ENCODE results near the gene ADISSP.

The ADISSP gene

GRCh38 chr20:3777716-3778629 is 10.4 kb upstream of the ADISSP start:
- H3K4me3 ChIP-seq (ENCODE audit: low read depth, low read length), result no peak overlapping the region
- no peak for DNase-seq (ENCODE audit: low read depth)
- no peak for TF ChIP-seq CTCF (IDR thresholded peaks at IDR 0.05; ENCODE audit: control insufficient read depth, extremely low read depth, insufficient read depth)

GRCh38 chr20:3777381-3777715 is 9.8 kb upstream of the ADISSP start:
- DNase-seq (ENCODE audit: low read depth), result no peak
- no peak overlapping the region for H3K4me3 ChIP-seq (ENCODE audit: low read depth, low read length)
- no peak for TF ChIP-seq CTCF (IDR thresholded peaks at IDR 0.05; ENCODE audit: control insufficient read depth, extremely low read depth, insufficient read depth)

GRCh38 chr20:3775457-3776108 is 8.0 kb upstream of the ADISSP start:
- DNase-seq (ENCODE audit: low read depth), result no peak
- no peak overlapping the region for H3K4me3 ChIP-seq (ENCODE audit: low read depth, low read length)
- no peak for TF ChIP-seq CTCF (IDR thresholded peaks at IDR 0.05; ENCODE audit: control insufficient read depth, extremely low read depth, insufficient read depth)

GRCh38 chr20:3771552-3772058 is 4.1 kb upstream of the ADISSP start:
- DNase-seq (ENCODE audit: low read depth), result no peak
- no peak for TF ChIP-seq CTCF (IDR thresholded peaks at IDR 0.05; ENCODE audit: control insufficient read depth, extremely low read depth, insufficient read depth)
- no peak overlapping the region for H3K4me3 ChIP-seq (ENCODE audit: low read depth, low read length)

GRCh38 chr20:3768342-3769130 is 983 bp upstream of the ADISSP start:
- peak; percentile 50 for DNase-seq (ENCODE audit: low read depth)
- peak; percentile 66 for TF ChIP-seq CTCF (IDR thresholded peaks at IDR 0.05; ENCODE audit: control insufficient read depth, extremely low read depth, insufficient read depth)

GRCh38 chr20:3767110-3767426 is 485 bp downstream of the ADISSP start:
- DNase-seq (ENCODE audit: low read depth), result no peak
- H3K4me3 ChIP-seq (ENCODE audit: low read depth, low read length), result peak overlapping the region; percentile 82
- no peak for TF ChIP-seq CTCF (IDR thresholded peaks at IDR 0.05; ENCODE audit: control insufficient read depth, extremely low read depth, insufficient read depth)

More at GRCh38 chr20:3768342-3769130, 983 bp upstream of the ADISSP start:
- H3K4me3 ChIP-seq (ENCODE audit: low read depth, low read length), result peak overlapping the region; percentile 82
